GM12878 (cell line): ENCODE results near the gene ANGPTL2. TPM values are rescaled to one million over a fixed set of nuclear protein-coding genes. Genes with fewer than 3 reads are reported as not detected.

Experiments
- ATAC-seq: fragments of 200-7000 bp; cut with Tn5 transposase; 3 replicates; pipeline ENCODE4 v1.9.1; 2020; ENCODE audit warnings: mild to moderate bottlenecking, moderate library complexity
- BruUV-seq: library from RNA; stranded (reverse); fragments of 400-500 nt; replicated peaks from 2 replicates; lab custom pipeline; 2021; lab: Mats Ljungman, UMichigan
- CTCF ChIA-PET: fragments of 300-600 bp; sonication (Branson Sonifier 250); formaldehyde crosslinking; extraction: SDS; loops from one replicate; lab custom pipeline; 2021; ENCODE audit warnings: inconsistent platforms; lab: Yijun Ruan, JAX
- POLR2A ChIA-PET: fragments of 350-600 bp; formaldehyde crosslinking; extraction: SDS; loops from one replicate; lab custom pipeline; 2021; ENCODE audit warnings: inconsistent platforms; lab: Charles Lee
- RAD21 ChIA-PET: fragments of 300-600 bp; sonication (Branson Sonifier 250); formaldehyde crosslinking; loops from one replicate; lab custom pipeline; 2023; ENCODE audit warnings: antibody characterized with exemption; ENCODE audit not compliant: unreplicated experiment; lab: Charles Lee
- SMC1A ChIA-PET: fragments of 300-600 bp; sonication (Branson Sonifier 250); formaldehyde crosslinking; loops from one replicate; lab custom pipeline; 2023; ENCODE audit not compliant: unreplicated experiment, uncharacterized antibody; lab: Charles Lee
- DNase-seq: peaks from one replicate; pipeline ENCODE4 v3.0.0-alpha.2; 2011; ENCODE audit warnings: low read depth, low spot score
- FAIRE-seq: peaks from 3 replicates; lab custom pipeline; 2011; peaks lifted over from hg19 to GRCh38; lab: Jason Lieb, UNC
- H2AFZ ChIP-seq: 2 replicates; pipeline ENCODE4 v1.6.0; 2011; ENCODE audit warnings: low read depth, low read length, control low read depth; ENCODE audit not compliant: control insufficient read depth
- H3K27ac ChIP-seq: 2 replicates; pipeline ENCODE4 v1.5.1; 2011; ENCODE audit warnings: control low read depth; ENCODE audit not compliant: control insufficient read depth, insufficient read depth
- H3K27me3 ChIP-seq, 2 experiments: replicated peaks in 1 of 2; 2 replicates each; pipeline versions ENCODE4 v1.6.0 to v1.6.1; 2011; ENCODE audit warnings: low read length in 1 of 2; ENCODE audit not compliant: control insufficient read depth in 2 of 2, insufficient read depth in 2 of 2
- H3K36me3 ChIP-seq, 2 experiments: 2 replicates each; pipeline ENCODE4 v1.5.1; 2011; ENCODE audit warnings: low read length in 1 of 2; ENCODE audit not compliant: control insufficient read depth in 2 of 2, insufficient read depth in 2 of 2
- H3K4me1 ChIP-seq: 2 replicates; pipeline ENCODE4 v1.6.1; 2011; ENCODE audit warnings: mild to moderate bottlenecking, low read length, moderate library complexity, mixed read lengths; ENCODE audit not compliant: control insufficient read depth, insufficient read depth
- H3K4me2 ChIP-seq: 2 replicates; pipeline ENCODE4 v1.6.0; 2011; ENCODE audit warnings: control low read depth; ENCODE audit not compliant: control insufficient read depth, insufficient read depth
- H3K4me3 ChIP-seq: fragments of 200-600 bp; sonication (generic); 2 replicates; pipeline ENCODE4 v1.5.1; 2016
- H3K79me2 ChIP-seq: 2 replicates; pipeline ENCODE4 v1.6.0; 2011; ENCODE audit warnings: low read length; ENCODE audit not compliant: control insufficient read depth, insufficient read depth
- H3K9ac ChIP-seq: 2 replicates; pipeline ENCODE4 v1.8.0; 2011; ENCODE audit warnings: low read length, control low read depth, mixed read lengths; ENCODE audit not compliant: control insufficient read depth, insufficient read depth
- H3K9me3 ChIP-seq: replicated peaks from 3 replicates; pipeline ENCODE4 v1.5.1; 2011; ENCODE audit warnings: mild to moderate bottlenecking, low read length; ENCODE audit not compliant: control insufficient read depth, insufficient read depth
- H4K20me1 ChIP-seq: 2 replicates; pipeline ENCODE4 v1.6.0; 2011; ENCODE audit not compliant: control insufficient read depth, insufficient read depth
- BCLAF1 ChIP-seq: fragments of 450-650 bp; IDR thresholded peaks from 2 replicates; pipeline ENCODE4 v1.6.1; 2017; ENCODE audit warnings: antibody characterized with exemption, mild to moderate bottlenecking, moderate library complexity
- BHLHE40 ChIP-seq, 2 experiments: fragments of 450-650 bp in 1 of 2; IDR thresholded peaks; 2 replicates each; pipeline ENCODE4 v1.6.1; 2011 to 2017; ENCODE audit warnings: low read depth in 2 of 2, borderline replicate concordance in 1 of 2, improper control_type of control experiment in 1 of 2, low read length in 1 of 2, mild to moderate bottlenecking in 1 of 2
- DPF2 ChIP-seq: fragments of 450-650 bp; IDR thresholded peaks from 2 replicates; pipeline ENCODE4 v1.6.1; 2017; ENCODE audit warnings: mild to moderate bottlenecking
- EED ChIP-seq: sonication (generic); IDR thresholded peaks from 2 replicates; pipeline ENCODE4 v1.6.1; 2016; ENCODE audit warnings: antibody characterized with exemption, low read depth
- EP300 ChIP-seq, 2 experiments: fragments of 150-350 bp in 1 of 2; IDR thresholded peaks; 2 replicates each; pipeline ENCODE4 v1.6.1; 2011 to 2012; ENCODE audit warnings: low read depth in 2 of 2, low read length in 2 of 2, borderline replicate concordance in 1 of 2, improper control_type of control experiment in 1 of 2, inconsistent platforms in 1 of 2; ENCODE audit not compliant: control insufficient read depth in 1 of 2
- GABPA ChIP-seq: IDR thresholded peaks from 2 replicates; pipeline ENCODE4 v1.6.1; 2014; ENCODE audit warnings: antibody characterized with exemption, low read depth, mild to moderate bottlenecking, inconsistent platforms
- SMAD5 ChIP-seq: IDR thresholded peaks from 2 replicates; pipeline ENCODE4 v1.6.1; 2016; ENCODE audit warnings: antibody characterized with exemption, low read depth
- STAT1 ChIP-seq: fragments of 450-650 bp; conservative IDR thresholded peaks from 2 replicates; pipeline ENCODE4 v1.6.1; 2014; ENCODE audit warnings: antibody characterized with exemption, mild to moderate bottlenecking
- TCF12 ChIP-seq: IDR thresholded peaks from 2 replicates; pipeline ENCODE4 v1.6.1; 2011; ENCODE audit warnings: low read depth, mild to moderate bottlenecking, low read length
- ZNF687 ChIP-seq: fragments of 450-650 bp; IDR thresholded peaks from 2 replicates; pipeline ENCODE4 v1.6.1; 2017; ENCODE audit warnings: mild to moderate bottlenecking, moderate library complexity
- WGBS: methylation state at CpG from one replicate; pipeline ENCODE4 v1.1.6; 2016; ENCODE audit warnings: low lambda C conversion rate; ENCODE audit not compliant: insufficient replicate concordance, insufficient coverage; ENCODE audit errors: missing lambda C conversion rate; 5-methylcytosine and 5-hydroxymethylcytosine counted together
- in situ Hi-C: fragments of 300-500 bp; cut with MboI; formaldehyde crosslinking; loops from 9 replicates; pipeline ENCODE4 v1.14.3; 2018; ENCODE audit warnings: mixed read lengths
- intact Hi-C: fragments of 100-400 bp; cut with micrococcal nuclease; formaldehyde crosslinking; loops from one replicate; pipeline ENCODE4 v1.14.2; 2022; ENCODE audit not compliant: unreplicated experiment
- polyA plus RNA-seq, 11 experiments: library from polyadenylated mRNA; depleted of rRNA in 4 of 11; unstranded in 6 of 11; stranded (reverse) in 5 of 11; fragments of >200 nt; fragmentation: Nextera tagmentation in 4 of 11; fragmentation: Illumina TruSeq in 1 of 11; extraction: Ambion mirVana in 4 of 11; extraction: Trizol in 1 of 11; gene quantifications; 1 replicate in 1 of 11; 2 replicates in 10 of 11; pipeline versions ENCODE4 v1.2.1 to v1.2.3, GENCODE V29; 2011 to 2016; ENCODE audit warnings: inconsistent platforms in 2 of 11, missing spikeins in 2 of 11, low read depth in 1 of 11
- total RNA-seq, 4 experiments: library from RNA; depleted of rRNA in 3 of 4; stranded (reverse); fragments of >200 nt in 3 of 4; fragmentation: Illumina TruSeq in 1 of 4; extraction: Trizol in 1 of 4; gene quantifications; 2 replicates each; pipeline versions ENCODE4 v1.2.1 to v1.2.3, GENCODE V29; 2013 to 2021

The ANGPTL2 gene
- total and polyA plus RNA-seq, 10 of the 15 experiments (the other 5 are each of a cell fraction or from before 2014, with no cell fraction given), result 0.13 to 2.6 (median 0.82) TPM; not detected in 1

GRCh38 chr9:127059765-127060361 lies 62.6 kb downstream of the ANGPTL2 start:
- H3K4me2 ChIP-seq, result no peak overlapping the region
- H3K27ac ChIP-seq, result no peak overlapping the region
- H3K36me3 ChIP-seq, result no peaks in the 10 kb centered on the region; a peak in 1 of 4 replicates
- SMC1A ChIA-PET, result interaction anchor here (0.6 to 9.2 kb wide), 30 partner anchors 8 to 139 kb away, joined by 3 to 92 read pairs (median 6); no protein-coding TSS in a partner anchor
- no peaks in the 10 kb centered on the region for H3K79me2 ChIP-seq
- H3K9ac ChIP-seq, result no peak overlapping the region
- no peaks in the 10 kb centered on the region for H4K20me1 ChIP-seq
- in situ Hi-C loops (no loop called here), intact Hi-C loops (no loop called here)
- no peaks in the 10 kb centered on the region for H3K9me3 ChIP-seq
- RAD21 ChIA-PET, result interaction anchor here (0.7 to 6.2 kb wide), 18 partner anchors 11 to 139 kb away, joined by 3 to 72 read pairs (median 7); partner anchors contain the start of gene ANGPTL2
- H3K4me1 ChIP-seq, result peaks cover 5% of the 10 kb centered on the region
- POLR2A ChIA-PET, result interaction anchor here (0.7 to 4.4 kb wide), 10 partner anchors 11 to 125 kb away, joined by 3 to 38 read pairs (median 6); no protein-coding TSS in a partner anchor
- H3K27me3 ChIP-seq, result no peaks in the 10 kb centered on the region
- FAIRE-seq, result no peak
- ATAC-seq, result peak; percentile 82
- DNase-seq, result peak; percentile 49
- BruUV-seq, result no TSS peak
- H3K4me3 ChIP-seq, result no peak overlapping the region
- CTCF ChIA-PET, result interaction anchor here (0.8 to 3.2 kb wide), 12 partner anchors 9 to 119 kb away, joined by 3 to 13 read pairs (median 4); no protein-coding TSS in a partner anchor
- WGBS, result 14% methylated on average over 4 of the region's 4 CpGs
- no peak overlapping the region for H2AFZ ChIP-seq
- TF ChIP-seq EP300 (IDR thresholded peaks at IDR 0.05; ENCODE audit: borderline replicate concordance in 1 of 2, control insufficient read depth in 1 of 2, low read depth in 2 of 2, low read length in 2 of 2) (peak; percentile 13 to 50; a peak in 2 of 4 replicates), BCLAF1 (no peak), SMAD5 (no peak), ZNF687 (peak; percentile 60), DPF2 (0 out of 2 replicates have a peak, but pooled peaks have one; percentile 27), EED (no peak), BHLHE40 (IDR thresholded peaks at IDR 0.05; ENCODE audit: borderline replicate concordance in 1 of 2, low read depth in 2 of 2, low read length in 1 of 2) (no peak), GABPA (no peak), STAT1 (no peak), TCF12 (0 out of 2 replicates have a peak, but pooled peaks have one; percentile 58)
